K562 (cell line): ENCODE data around the gene KCNB1. TPM values are rescaled to one million over a fixed set of nuclear protein-coding genes. Genes with fewer than 3 reads are reported as not detected.

Source experiments
- ATAC-seq: fragments of 200-7000 bp; cut with Tn5 transposase; 3 replicates; pipeline ENCODE4 v1.9.1; 2020; ENCODE audit warnings: moderate library complexity
- BruUV-seq: library from RNA; stranded (reverse); fragments of 400-500 nt; replicated peaks from 2 replicates; lab custom pipeline; 2021; lab: Mats Ljungman, UMichigan
- CTCF ChIA-PET: fragments of 300-600 bp; formaldehyde crosslinking; extraction: SDS; loops from one replicate; lab custom pipeline; 2021; ENCODE audit warnings: low intra/inter-chr PET ratio; lab: Yijun Ruan, JAX
- POLR2A ChIA-PET: fragments of 300-600, 350-650 bp; sonication (Branson Sonifier 250); formaldehyde crosslinking; extraction: SDS; loops from one replicate; lab custom pipeline; 2021; ENCODE audit warnings: antibody characterized with exemption, inconsistent platforms; lab: Yijun Ruan, JAX
- DNase-seq, 4 experiments: peaks; one replicate each; pipeline versions ENCODE4 v3.0.0 to v3.0.0-alpha.2; 2011 to 2018; ENCODE audit warnings: low spot score in 3 of 4, mixed read lengths in 3 of 4; ENCODE audit errors: extremely low read depth in 1 of 4
- FAIRE-seq: peaks from 2 replicates; lab custom pipeline; 2011; peaks lifted over from hg19 to GRCh38; lab: Jason Lieb, UNC
- H2AFZ ChIP-seq: 2 replicates; pipeline ENCODE4 v1.6.0; 2011; ENCODE audit warnings: low read depth, low read length, control low read depth, inconsistent platforms
- H3K27ac ChIP-seq: fragments of 200-600 bp; 3 replicates; pipeline ENCODE4 v1.8.0; 2011; ENCODE audit warnings: low read depth, mild to moderate bottlenecking, control low read depth, inconsistent platforms, low read length, moderate library complexity, mixed read lengths; ENCODE audit errors: extremely low read depth
- H3K27me3 ChIP-seq, 2 experiments: fragments of 300-600 bp in 1 of 2; 2 replicates in 1 of 2; 3 replicates in 1 of 2; pipeline versions ENCODE4 v1.6.0 to v1.8.0; 2011; ENCODE audit warnings: inconsistent platforms in 2 of 2, low read length in 2 of 2, mild to moderate bottlenecking in 1 of 2, mixed read lengths in 1 of 2, moderate library complexity in 1 of 2; ENCODE audit not compliant: control insufficient read depth in 2 of 2, insufficient read depth in 2 of 2
- H3K36me3 ChIP-seq: fragments of 300-600 bp; 3 replicates; pipeline ENCODE4 v1.8.0; 2011; ENCODE audit warnings: mild to moderate bottlenecking, low read length, inconsistent platforms; ENCODE audit not compliant: control insufficient read depth, insufficient read depth
- H3K4me1 ChIP-seq, 2 experiments: fragments of 200-600 bp in 1 of 2; replicated peaks in 1 of 2; 2 replicates in 1 of 2; 3 replicates in 1 of 2; pipeline versions ENCODE4 v1.5.1 to v1.8.0; 2011; ENCODE audit warnings: inconsistent platforms in 2 of 2, low read length in 2 of 2, mild to moderate bottlenecking in 1 of 2, mixed read lengths in 1 of 2, moderate library complexity in 1 of 2; ENCODE audit not compliant: control insufficient read depth in 2 of 2, insufficient read depth in 2 of 2
- H3K4me2 ChIP-seq: 2 replicates; pipeline ENCODE4 v1.6.1; 2011; ENCODE audit warnings: low read length, control low read depth, inconsistent platforms, mixed read lengths; ENCODE audit not compliant: insufficient read depth
- H3K4me3 ChIP-seq: fragments of 200-600 bp; sonication (generic), shearing (Covaris generic); 2 replicates; pipeline ENCODE4 v1.5.1; 2016; ENCODE audit warnings: control low read depth, inconsistent platforms
- H3K79me2 ChIP-seq: fragments of 200-600 bp; 3 replicates; pipeline ENCODE4 v1.8.0; 2011; ENCODE audit warnings: low read length, inconsistent platforms; ENCODE audit not compliant: control insufficient read depth, insufficient read depth
- H3K9ac ChIP-seq, 2 experiments: 2 replicates each; pipeline versions ENCODE4 v1.6.0 to v1.6.1; 2011; ENCODE audit warnings: low read depth in 2 of 2, low read length in 2 of 2, control low read depth in 1 of 2, inconsistent platforms in 1 of 2, mild to moderate bottlenecking in 1 of 2, mixed read lengths in 1 of 2; ENCODE audit not compliant: insufficient read depth in 1 of 2
- H3K9me1 ChIP-seq: one replicate; pipeline ENCODE4 v1.6.0; 2011; ENCODE audit warnings: inconsistent platforms, mild to moderate bottlenecking, low read length, moderate library complexity; ENCODE audit not compliant: control insufficient read depth, insufficient read depth
- H3K9me3 ChIP-seq: replicated peaks from 2 replicates; pipeline ENCODE4 v1.5.1; 2011; ENCODE audit warnings: low read depth, low read length, inconsistent platforms; ENCODE audit not compliant: control insufficient read depth, insufficient read depth
- H4K20me1 ChIP-seq: replicated peaks from 2 replicates; pipeline ENCODE4 v1.6.1; 2011; ENCODE audit warnings: low read length, inconsistent platforms, mixed read lengths; ENCODE audit not compliant: control insufficient read depth, insufficient read depth
- ATF3 ChIP-seq, 2 experiments: fragments of 450-650 bp in 1 of 2; sonication (generic) in 1 of 2; formaldehyde crosslinking in 1 of 2; IDR thresholded peaks in 1 of 2; conservative IDR thresholded peaks in 1 of 2; 2 replicates each; pipeline versions ENCODE4 v1.6.1 to v1.8.1; 2016 to 2023; ENCODE audit warnings: mild to moderate bottlenecking in 2 of 2, moderate library complexity in 2 of 2, inconsistent platforms in 1 of 2, missing genetic modification reagents in 1 of 2
- CBFA2T2 ChIP-seq: fragments of 450-650 bp; conservative IDR thresholded peaks from 2 replicates; pipeline ENCODE4 v1.6.1; 2017; ENCODE audit warnings: mild to moderate bottlenecking
- CHAMP1 ChIP-seq: fragments of 450-650 bp; IDR thresholded peaks from 2 replicates; pipeline ENCODE4 v1.6.1; 2016; ENCODE audit warnings: mild to moderate bottlenecking
- GABPB2 ChIP-seq: fragments of 250-450 bp; sonication (Bioruptor Pico); conservative IDR thresholded peaks from 2 replicates; pipeline ENCODE4 v1.5.1; 2021; ENCODE audit warnings: mild to moderate bottlenecking
- GTF2B ChIP-seq: IDR thresholded peaks from 2 replicates; pipeline ENCODE4 v1.6.1; 2011; ENCODE audit not compliant: insufficient read length; ENCODE audit errors: extremely low read depth
- JUND ChIP-seq, 2 experiments: IDR thresholded peaks; 2 replicates in 1 of 2; 3 replicates in 1 of 2; pipeline ENCODE4 v1.6.1; 2011; ENCODE audit warnings: borderline replicate concordance in 2 of 2, low read depth in 2 of 2, low read length in 2 of 2, improper control_type of control experiment in 1 of 2, missing biosample characterization in 1 of 2, missing genetic modification characterization in 1 of 2, missing genetic modification reagents in 1 of 2
- L3MBTL2 ChIP-seq: fragments of 450-650 bp; IDR thresholded peaks from 2 replicates; pipeline ENCODE4 v1.6.1; 2016; ENCODE audit warnings: mild to moderate bottlenecking, moderate library complexity
- MAX ChIP-seq: sonication (generic); formaldehyde crosslinking; IDR thresholded peaks from 2 replicates; pipeline ENCODE4 v1.9.0; 2022; ENCODE audit warnings: mild to moderate bottlenecking, missing genetic modification reagents
- MBD2 ChIP-seq: sonication (generic); IDR thresholded peaks from 2 replicates; pipeline ENCODE4 v1.6.1; 2016; ENCODE audit warnings: low read depth, borderline replicate concordance
- SP1 ChIP-seq: sonication (generic); formaldehyde crosslinking; IDR thresholded peaks from 2 replicates; pipeline ENCODE4 v1.8.1; 2022; ENCODE audit warnings: mild to moderate bottlenecking, missing genetic modification reagents
- ZKSCAN8 ChIP-seq: fragments of 200-800 bp; sonication (Bioruptor generic); IDR thresholded peaks from 2 replicates; pipeline ENCODE4 v1.6.1; 2016; ENCODE audit warnings: missing genetic modification characterization, missing compliant biosample characterization
- ZNF655 ChIP-seq: fragments of 250-450 bp; sonication (Bioruptor Pico); IDR thresholded peaks from 2 replicates; pipeline ENCODE4 v1.5.0; 2021
- ZNF717 ChIP-seq: fragments of 250-450 bp; sonication (Bioruptor Pico); IDR thresholded peaks from 2 replicates; pipeline ENCODE4 v1.5.0; 2021
- ZNF740 ChIP-seq, 3 experiments: fragments of 200-800 bp in 1 of 3; sonication (Bioruptor generic) in 1 of 3; sonication (generic) in 1 of 3; formaldehyde crosslinking in 1 of 3; IDR thresholded peaks; 2 replicates each; pipeline versions ENCODE4 v1.6.1 to v1.8.0; 2016 to 2022; ENCODE audit warnings: mild to moderate bottlenecking in 2 of 3, missing compliant biosample characterization in 2 of 3, missing genetic modification characterization in 2 of 3, missing genetic modification reagents in 1 of 3
- WGBS: fragments of 100-300 bp; shearing (Covaris generic); methylation state at CpG from one replicate; pipeline ENCODE4 v1.1.6; 2016; ENCODE audit warnings: low coverage, mixed read lengths; ENCODE audit not compliant: insufficient coverage; ENCODE audit errors: missing lambda C conversion rate; 5-methylcytosine and 5-hydroxymethylcytosine counted together
- in situ Hi-C: fragments of 300-500 bp; cut with MboI; formaldehyde crosslinking; loops from 4 replicates; pipeline ENCODE4 v1.15.0; 2018; ENCODE audit warnings: inconsistent platforms, mixed read lengths
- intact Hi-C: fragments of 100-400 bp; cut with micrococcal nuclease; formaldehyde crosslinking; loops from 2 replicates; pipeline ENCODE4 v1.14.2; 2022
- polyA plus RNA-seq, 8 experiments: library from polyadenylated mRNA; depleted of rRNA in 4 of 8; stranded (reverse) in 5 of 8; unstranded in 3 of 8; fragments of >200 nt; fragmentation: Nextera tagmentation in 2 of 8; fragmentation: Illumina TruSeq in 1 of 8; extraction: Ambion mirVana in 2 of 8; extraction: Trizol in 1 of 8; gene quantifications; 2 replicates each; pipeline versions ENCODE4 v1.2.1 to v1.2.3, GENCODE V29; 2011 to 2014; ENCODE audit warnings: inconsistent platforms in 1 of 8, missing spikeins in 1 of 8
- total RNA-seq, 7 experiments: library from RNA; depleted of rRNA in 6 of 7; stranded (reverse); fragments of >200 nt in 6 of 7; fragmentation: Illumina TruSeq in 2 of 7; extraction: Trizol in 2 of 7; gene quantifications; 2 replicates each; pipeline versions ENCODE4 v1.2.1 to v1.2.3, GENCODE V29; 2011 to 2021; ENCODE audit warnings: low replicate concordance in 1 of 7

Gene KCNB1
- total and polyA plus RNA-seq, 9 of the 15 experiments (the other 6 are each of a cell fraction or from before 2014, with no cell fraction given): 0.01 to 0.06 TPM; not detected in 7

GRCh38 chr20:49397525-49397924 is 84.9 kb downstream of the KCNB1 start:
- peak; percentile 64 for ATAC-seq
- H3K4me1 ChIP-seq: no peaks in the 10 kb centered on the region; a peak in 1 of 5 replicates
- 3% methylated on average over 6 of the region's 6 CpGs for WGBS
- POLR2A ChIA-PET: interaction anchor here (2.1 kb wide), 1 partner anchor 9 kb away, joined by 7 read pairs; no protein-coding TSS in a partner anchor
- H3K79me2 ChIP-seq: no peaks in the 10 kb centered on the region
- H3K27ac ChIP-seq: no peak overlapping the region
- H3K4me2 ChIP-seq: no peak overlapping the region
- CTCF ChIA-PET: no interaction called here
- H3K4me3 ChIP-seq: no peak overlapping the region
- no peaks in the 10 kb centered on the region for H3K9me3 ChIP-seq
- H3K27me3 ChIP-seq: peaks cover 16 to 42% of the 10 kb centered on the region in 2 experiments
- H2AFZ ChIP-seq: no peak overlapping the region
- H3K9ac ChIP-seq: peak overlapping the region in 1 of 2 experiments; percentile 40; a peak in 1 of 4 replicates
- intact Hi-C loops (no loop called here), in situ Hi-C loops (no loop called here)
- BruUV-seq: no TSS peak
- DNase-seq: peak in 2 of 4 experiments; percentile 30 to 39
- H3K9me1 ChIP-seq: no peaks in the 10 kb centered on the region
- no peak for FAIRE-seq
- no peaks in the 10 kb centered on the region for H3K36me3 ChIP-seq
- no peaks in the 10 kb centered on the region for H4K20me1 ChIP-seq
- TF ChIP-seq MBD2: no peak
- no peak for TF ChIP-seq ZNF655 (CRISPR knock-in tag)
- TF ChIP-seq MAX (CRISPR knock-in tag): no peak
- no peak for TF ChIP-seq SP1 (CRISPR knock-in tag)
- TF ChIP-seq CHAMP1: no peak
- TF ChIP-seq L3MBTL2: no peak
- TF ChIP-seq ZNF717: no peak
- TF ChIP-seq CBFA2T2: 0 out of 2 replicates have a peak, but pooled peaks have one; percentile 6
- TF ChIP-seq ZNF740 (CRISPR knock-in tag; IDR thresholded peaks at IDR 0.05): peak; percentile 51; the same call in 1 of the 2 replicates
- TF ChIP-seq ZNF740 (tag; IDR thresholded peaks at IDR 0.05): no peak
- 0 out of 2 replicates have a peak, but pooled peaks have one; percentile 39 for TF ChIP-seq ZKSCAN8 (CRISPR knock-in tag)
- TF ChIP-seq ATF3 (IDR thresholded peaks at IDR 0.05): peak; percentile 57; the same call in 1 of the 2 replicates
- no peak for TF ChIP-seq ATF3 (CRISPR knock-in tag; conservative IDR thresholded peaks at IDR 0.05)
- TF ChIP-seq JUND (IDR thresholded peaks at IDR 0.05; ENCODE audit: borderline replicate concordance, low read depth, low read length): 0 out of 2 replicates have a peak, but pooled peaks have one; percentile 50
- no peak for TF ChIP-seq JUND (tag; IDR thresholded peaks at IDR 0.05; ENCODE audit: borderline replicate concordance, low read depth, low read length)
- no peak for TF ChIP-seq GTF2B
- TF ChIP-seq GABPB2: no peak
